ENCODE measurements around the gene OTOGL. TPM values are rescaled to one million over a fixed set of nuclear protein-coding genes. Genes with fewer than 3 reads are reported as not detected.
"Not testable (repeated sequence)": the region's sequence is repeated elsewhere in the genome, so short reads cannot be mapped to it uniquely, and the experiment has no call there.

Gene OTOGL
- total RNA-seq, 1 donor = under 0.01 TPM

GRCh38 chr12:80129895-80130530 is 30.7 kb downstream of the OTOGL start:
- no peak for DNase-seq (ENCODE audit: low read depth in 2 of 3, low spot score in 2 of 3)

GRCh38 chr12:80135624-80136023 is 36.3 kb downstream of the OTOGL start:
- DNase-seq (ENCODE audit: low read depth in 2 of 3, low spot score in 2 of 3) = no peak

- no peak for DNase-seq (ENCODE audit: low read depth in 2 of 3, low spot score in 2 of 3)
These were observed 40.7 kb downstream of the OTOGL start for GRCh38 chr12:80140005-80140404.

DNA sequence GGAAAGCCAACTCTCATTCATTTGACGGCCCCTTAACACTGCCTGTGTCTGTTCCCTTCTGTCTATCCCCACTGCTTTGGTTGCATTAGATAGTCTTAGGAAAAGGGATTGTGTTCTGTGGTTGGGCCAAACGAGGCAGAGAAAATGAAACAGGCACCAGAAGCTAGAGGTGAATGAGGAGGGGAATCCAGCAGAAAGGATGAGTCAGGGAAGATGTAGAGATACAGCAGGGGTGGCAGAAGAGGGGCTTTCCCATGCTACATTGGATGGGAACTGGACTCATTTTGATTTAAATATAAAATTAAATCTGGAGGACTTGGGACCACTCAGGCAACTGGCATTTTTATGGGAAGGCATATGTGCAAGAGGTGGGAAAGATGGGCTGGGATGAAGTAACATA is 43.3 kb downstream of the OTOGL start:
- DNase-seq (ENCODE audit: low read depth in 2 of 3, low spot score in 2 of 3) = no peak

DNA sequence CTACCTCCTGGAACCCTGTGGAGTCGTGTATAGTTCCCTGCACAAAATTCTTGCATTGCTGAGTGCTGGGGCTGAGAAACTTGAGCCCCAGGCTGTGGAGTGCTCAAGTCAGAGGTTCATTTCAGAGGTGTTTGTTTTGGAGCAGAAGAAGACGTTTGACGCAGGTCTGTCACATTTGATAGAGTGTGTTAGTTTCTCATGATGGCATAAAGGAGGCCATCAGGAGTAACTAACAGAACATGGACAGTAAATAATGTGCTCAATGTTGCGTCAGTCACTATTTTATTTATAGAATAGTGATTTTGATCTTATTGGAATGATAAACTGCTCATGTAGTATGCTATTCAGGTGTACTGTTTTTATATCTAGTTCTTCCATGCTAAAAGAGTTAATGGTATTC is 44.2 kb downstream of the OTOGL start:
- no peak for DNase-seq (ENCODE audit: low read depth in 2 of 3, low spot score in 2 of 3)

- not testable (repeated sequence) for DNase-seq (ENCODE audit: low read depth in 2 of 3, low spot score in 2 of 3)
These were observed 50.4 kb downstream of the OTOGL start for GRCh38 chr12:80149547-80150313.

DNA sequence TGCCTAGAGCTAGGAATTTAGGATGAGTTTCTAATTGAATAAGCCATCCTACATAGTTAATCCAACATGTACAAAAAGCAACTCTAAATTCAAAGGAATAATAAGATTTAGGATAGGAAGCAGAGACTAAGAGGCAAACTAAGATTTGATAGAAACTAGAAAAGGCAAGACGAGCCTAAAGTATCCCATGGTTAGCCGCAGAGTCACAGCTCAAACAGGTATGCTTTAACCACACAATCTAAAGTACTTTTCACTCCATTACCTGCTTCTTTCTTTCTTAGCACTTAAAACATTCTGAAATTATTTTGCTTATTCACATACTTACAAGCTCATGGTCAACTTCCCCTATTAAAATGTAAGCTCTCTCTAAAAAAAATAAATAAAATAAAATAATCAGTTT is 51.8 kb downstream of the OTOGL start:
- no peak for DNase-seq (ENCODE audit: low read depth in 2 of 3, low spot score in 2 of 3)

DNA sequence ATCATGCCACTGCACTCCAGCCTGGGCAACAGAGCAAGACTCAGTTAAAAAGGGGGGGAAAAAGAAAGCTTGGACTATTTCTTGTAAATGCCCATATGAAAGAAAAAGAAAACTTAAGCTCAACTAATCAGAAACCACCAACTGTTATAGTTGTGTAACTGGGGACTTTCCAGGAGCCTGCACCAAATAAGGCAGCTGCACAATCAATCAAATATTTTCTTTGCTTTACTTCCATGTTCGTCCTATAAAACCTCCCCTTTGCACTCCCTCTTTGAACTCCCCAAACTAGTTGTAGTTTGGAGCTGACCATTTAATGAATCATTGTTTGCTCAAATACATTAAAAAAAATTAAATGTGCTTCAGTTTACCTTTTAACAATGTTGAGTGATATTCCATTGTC is 54.9 kb downstream of the OTOGL start:
- no peak for DNase-seq (ENCODE audit: low read depth in 2 of 3, low spot score in 2 of 3)

- DNase-seq (ENCODE audit: low read depth in 2 of 3, low spot score in 2 of 3) = no peak
These were observed 57.0 kb downstream of the OTOGL start for GRCh38 chr12:80156306-80156705.

DNA sequence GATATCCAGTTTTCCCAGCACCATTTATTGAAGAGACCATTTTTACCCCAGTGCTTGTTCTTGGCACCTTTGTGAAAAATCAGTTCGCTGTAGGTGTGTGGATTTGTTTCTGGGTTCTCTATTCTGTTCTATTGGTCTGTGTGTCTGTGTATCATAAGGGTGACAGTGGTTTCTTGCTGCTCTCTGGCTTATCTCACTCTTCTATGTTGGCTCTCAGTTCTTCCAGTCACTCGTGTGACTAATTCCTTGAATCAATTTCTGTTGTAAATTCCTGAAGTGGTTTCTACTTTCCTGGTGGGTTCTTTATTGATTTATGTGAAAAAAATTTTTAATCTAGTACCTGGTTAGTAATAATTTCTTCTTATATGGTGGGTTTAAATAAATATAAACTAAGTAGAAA is 58.3 kb downstream of the OTOGL start:
- DNase-seq (ENCODE audit: low read depth in 2 of 3, low spot score in 2 of 3) = no peak

GRCh38 chr12:80161612-80162011 is 62.3 kb downstream of the OTOGL start:
- DNase-seq (ENCODE audit: low read depth in 2 of 3, low spot score in 2 of 3) = no peak

DNA sequence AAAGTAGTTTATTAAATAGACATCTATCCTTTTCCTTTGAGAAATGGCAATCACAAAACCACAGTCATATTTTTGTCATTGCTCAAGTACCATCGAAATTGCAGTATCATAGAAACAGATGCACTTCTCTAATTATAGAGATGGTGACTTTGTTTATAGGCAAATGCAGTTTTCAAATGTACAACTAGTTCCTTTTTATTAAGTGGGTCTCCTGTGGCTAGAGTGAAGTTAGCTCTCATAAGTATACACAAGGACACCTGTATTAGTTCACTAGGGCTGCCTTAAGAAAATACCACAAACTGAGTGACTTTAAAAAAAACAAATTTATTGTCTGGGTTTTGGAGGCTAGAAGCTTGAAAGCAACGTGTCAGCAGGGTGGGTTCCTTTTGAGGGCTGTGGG is 62.8 kb downstream of the OTOGL start:
- no peak for DNase-seq (ENCODE audit: low read depth in 2 of 3, low spot score in 2 of 3)

DNA sequence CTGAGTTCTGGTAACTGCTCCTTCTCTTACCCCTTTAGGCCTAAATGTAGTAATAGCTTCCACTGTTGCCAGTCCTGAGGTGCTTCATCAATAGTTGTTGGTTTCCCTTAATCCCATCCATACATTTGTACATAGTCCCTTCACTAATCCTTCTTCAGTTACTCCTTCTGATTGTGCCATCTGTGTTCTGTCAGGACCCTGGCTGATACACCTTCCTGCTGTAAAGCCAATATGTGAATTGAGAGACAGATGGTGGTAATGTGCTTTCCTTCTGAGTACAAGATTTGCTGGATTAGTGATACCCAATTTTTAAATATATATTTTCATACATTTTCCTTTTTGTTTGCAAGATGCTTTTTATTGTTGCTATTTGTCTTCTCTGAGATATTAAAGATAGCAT is 66.4 kb downstream of the OTOGL start:
- DNase-seq (ENCODE audit: low read depth in 2 of 3, low spot score in 2 of 3) = no peak

DNA sequence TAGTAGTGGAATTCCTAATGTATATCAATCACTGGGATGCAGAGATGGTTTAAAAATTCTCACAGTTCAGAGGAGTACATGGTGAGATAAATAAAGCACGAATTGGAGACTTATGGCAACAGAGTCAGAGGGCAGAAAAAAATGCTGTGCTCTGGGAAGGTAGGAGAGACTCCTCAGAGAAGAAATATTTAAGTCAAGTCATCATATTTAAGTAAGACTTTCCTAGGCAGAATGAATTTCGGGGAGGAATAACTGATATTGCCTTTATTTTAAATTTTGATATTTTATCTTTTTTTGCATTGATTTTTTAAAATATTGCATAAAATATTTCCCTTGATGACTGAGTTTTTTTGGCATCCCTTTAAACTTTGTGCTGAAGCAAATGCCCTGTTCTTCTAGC is 67.4 kb downstream of the OTOGL start:
- no peak for DNase-seq (ENCODE audit: low read depth in 2 of 3, low spot score in 2 of 3)

GRCh38 chr12:80168936-80169335 is 69.6 kb downstream of the OTOGL start:
- DNase-seq (ENCODE audit: low read depth in 2 of 3, low spot score in 2 of 3) = no peak

DNA sequence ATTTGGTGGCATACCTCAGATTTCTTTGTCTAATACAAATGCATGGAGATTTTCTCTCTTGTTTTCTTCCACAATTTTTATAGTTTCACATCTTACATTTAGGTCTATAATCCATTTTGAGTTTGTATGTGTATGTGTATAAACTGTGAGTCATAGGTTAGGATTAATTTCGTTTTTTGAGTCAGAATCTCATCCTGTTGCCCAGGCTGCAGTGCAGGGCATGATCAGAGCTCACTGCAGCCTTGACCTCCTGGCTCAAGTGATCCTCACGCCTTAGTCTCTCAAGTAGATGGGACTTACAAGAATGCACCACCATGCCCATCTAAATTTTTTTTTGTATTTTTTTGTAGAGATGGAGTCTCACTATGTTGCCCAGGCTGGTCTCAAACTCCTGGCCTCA is 71.6 kb downstream of the OTOGL start:
- no peak for DNase-seq (ENCODE audit: low read depth in 2 of 3, low spot score in 2 of 3)

- no peak for DNase-seq (ENCODE audit: low read depth in 2 of 3, low spot score in 2 of 3)
These were observed 73.9 kb downstream of the OTOGL start for GRCh38 chr12:80173083-80173864.

- DNase-seq (ENCODE audit: low read depth in 2 of 3, low spot score in 2 of 3) = no peak
These were observed 76.1 kb downstream of the OTOGL start for GRCh38 chr12:80175307-80175930.

DNA sequence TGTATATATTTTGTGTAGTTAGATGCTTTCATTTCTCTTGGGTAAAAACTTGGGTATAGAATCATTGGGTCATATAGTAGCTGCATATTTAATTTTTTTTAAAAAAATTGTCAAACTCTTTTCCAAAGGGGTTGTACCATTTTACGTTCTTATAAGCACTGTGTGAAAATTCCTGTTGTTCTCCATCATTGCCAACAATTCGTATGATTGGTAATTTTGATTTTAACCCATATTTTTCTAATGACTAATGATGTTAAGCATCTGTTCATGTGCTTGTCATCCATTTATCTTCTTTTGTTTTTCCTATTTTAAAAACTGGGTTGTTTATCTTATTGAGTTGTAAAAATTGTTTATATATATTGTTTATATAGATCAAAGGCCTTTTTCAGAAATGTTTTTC is 77.4 kb downstream of the OTOGL start:
- DNase-seq (ENCODE audit: low read depth in 2 of 3, low spot score in 2 of 3) = no peak

- no peak for DNase-seq (ENCODE audit: low read depth in 2 of 3, low spot score in 2 of 3)
These were observed 79.5 kb downstream of the OTOGL start for GRCh38 chr12:80178846-80179245.

- DNase-seq (ENCODE audit: low read depth in 2 of 3, low spot score in 2 of 3) = no peak
These were observed 84.6 kb downstream of the OTOGL start for GRCh38 chr12:80183939-80184338.
